HCT116 (cell line): ENCODE measurements around the gene TIMM13. TPM values are rescaled to one million over a fixed set of nuclear protein-coding genes. Genes with fewer than 3 reads are reported as not detected.

ENCODE experiments used
- ATAC-seq: fragments of 200-7000 bp; cut with Tn5 transposase; 2 replicates; pipeline ENCODE4 v1.9.1; 2020; ENCODE audit warnings: mild to moderate bottlenecking, moderate library complexity
- BruUV-seq: library from RNA; stranded (reverse); fragments of 400-500 nt; replicated peaks from 2 replicates; lab custom pipeline; 2021; lab: Mats Ljungman, UMichigan
- CTCF ChIA-PET: fragments of 300-600 bp; sonication (Branson Sonifier 250); formaldehyde crosslinking; loops from one replicate; lab custom pipeline; 2021; ENCODE audit warnings: antibody characterized with exemption; lab: Charles Lee
- POLR2A ChIA-PET: fragments of 300-600, 350-600 bp; sonication (Branson Sonifier 250); formaldehyde crosslinking; loops from one replicate; lab custom pipeline; 2021; ENCODE audit warnings: antibody characterized with exemption; lab: Charles Lee
- RAD21 ChIA-PET, 2 experiments: fragments of 300-600 bp; sonication (Branson Sonifier 250); formaldehyde crosslinking; loops; one replicate each; lab custom pipeline; 2023; ENCODE audit warnings: low total read pairs in 2 of 2; ENCODE audit not compliant: uncharacterized antibody in 2 of 2, unreplicated experiment in 2 of 2, low non-redundant PET in 1 of 2; lab: Charles Lee
- DNase-seq: peaks from one replicate; pipeline ENCODE4 v3.0.0-alpha.2; 2010; ENCODE audit warnings: low read depth, low spot score
- H2AFZ ChIP-seq: fragments of 200-600 bp; shearing (Covaris generic), sonication (generic); 2 replicates; pipeline ENCODE4 v1.6.1; 2017; ENCODE audit warnings: low read depth, mixed run types, mixed read lengths, antibody characterized with exemption, low read length; ENCODE audit not compliant: poor library complexity, severe bottlenecking
- H3K27ac ChIP-seq: 2 replicates; pipeline ENCODE4 v1.5.1; 2012; ENCODE audit warnings: low read depth, low read length
- H3K27me3 ChIP-seq: fragments of 200-600 bp; sonication (generic); 2 replicates; pipeline ENCODE4 v1.6.1; 2016; ENCODE audit warnings: mixed run types, low read length, mixed read lengths; ENCODE audit not compliant: insufficient read depth
- H3K36me3 ChIP-seq, 2 experiments: fragments of 200-500 bp in 1 of 2; fragments of 200-600 bp in 1 of 2; sonication (Bioruptor generic) in 1 of 2; sonication (generic) in 1 of 2; 2 replicates each; pipeline versions ENCODE4 v1.5.1 to v1.6.1; 2014 to 2016; ENCODE audit warnings: low read length in 2 of 2, inconsistent platforms in 1 of 2, mixed read lengths in 1 of 2, mixed run types in 1 of 2; ENCODE audit not compliant: insufficient read depth in 2 of 2, control insufficient read depth in 1 of 2
- H3K4me1 ChIP-seq, 2 experiments: fragments of 200-600 bp in 1 of 2; sonication (generic) in 1 of 2; 2 replicates each; pipeline versions ENCODE4 v1.5.1 to v1.6.1; 2012 to 2017; ENCODE audit warnings: low read length in 2 of 2, inconsistent platforms in 1 of 2, mild to moderate bottlenecking in 1 of 2, mixed read lengths in 1 of 2, mixed run types in 1 of 2, moderate library complexity in 1 of 2; ENCODE audit not compliant: insufficient read depth in 2 of 2, control insufficient read depth in 1 of 2
- H3K4me2 ChIP-seq: fragments of 200-600 bp; sonication (generic); 2 replicates; pipeline ENCODE4 v1.6.1; 2017; ENCODE audit warnings: mixed run types, low read length, mixed read lengths
- H3K4me3 ChIP-seq, 2 experiments: fragments of 200-600 bp in 1 of 2; sonication (generic) in 1 of 2; replicated peaks in 1 of 2; 2 replicates each; pipeline ENCODE4 v1.5.1; 2011 to 2016; ENCODE audit warnings: low read length in 2 of 2, control low read depth in 1 of 2, low read depth in 1 of 2, mild to moderate bottlenecking in 1 of 2, mixed read lengths in 1 of 2, mixed run types in 1 of 2
- H3K79me2 ChIP-seq: fragments of 200-600 bp; sonication (generic); 2 replicates; pipeline ENCODE4 v1.6.1; 2017; ENCODE audit warnings: mild to moderate bottlenecking, mixed run types, low read length, moderate library complexity, mixed read lengths; ENCODE audit not compliant: insufficient read depth
- H3K9ac ChIP-seq: fragments of 200-600 bp; sonication (generic); 2 replicates; pipeline ENCODE4 v1.6.1; 2016; ENCODE audit warnings: low read length, mixed read lengths
- H3K9me2 ChIP-seq: fragments of 200-600 bp; sonication (generic), shearing (Covaris generic); 2 replicates; pipeline ENCODE4 v1.6.1; 2017; ENCODE audit warnings: mixed run types, mild to moderate bottlenecking, moderate library complexity; ENCODE audit not compliant: insufficient read depth
- H3K9me3 ChIP-seq, 2 experiments: fragments of 200-500 bp in 1 of 2; fragments of 200-600 bp in 1 of 2; sonication (Bioruptor generic) in 1 of 2; sonication (generic) in 1 of 2; 2 replicates each; pipeline ENCODE4 v1.6.1; 2014 to 2017; ENCODE audit warnings: low read length in 2 of 2, mixed read lengths in 2 of 2, inconsistent platforms in 1 of 2, low read depth in 1 of 2, mild to moderate bottlenecking in 1 of 2, mixed run types in 1 of 2, moderate library complexity in 1 of 2; ENCODE audit not compliant: control insufficient read depth in 1 of 2, insufficient read depth in 1 of 2
- H4K20me1 ChIP-seq: fragments of 200-600 bp; sonication (generic), shearing (Covaris generic); 2 replicates; pipeline ENCODE4 v1.6.1; 2017; ENCODE audit warnings: mixed run types, mild to moderate bottlenecking, moderate library complexity; ENCODE audit not compliant: insufficient read depth
- EGR1 ChIP-seq: IDR thresholded peaks from 2 replicates; pipeline ENCODE4 v1.6.1; 2012; ENCODE audit warnings: low read depth
- EZH2 ChIP-seq: fragments of 200-600 bp; sonication (generic); IDR thresholded peaks from 2 replicates; pipeline ENCODE4 v1.6.1; 2017; ENCODE audit warnings: antibody characterized with exemption, mixed run types
- FOSL1 ChIP-seq: IDR thresholded peaks from 2 replicates; pipeline ENCODE4 v1.6.1; 2012; ENCODE audit warnings: low read depth
- JUND ChIP-seq: IDR thresholded peaks from 2 replicates; pipeline ENCODE4 v1.6.1; 2012
- POLR2A ChIP-seq: IDR thresholded peaks from 2 replicates; pipeline ENCODE4 v1.7.0; 2011; ENCODE audit warnings: borderline replicate concordance; ENCODE audit not compliant: insufficient read depth, insufficient read length; ENCODE audit errors: extremely low read depth
- SRF ChIP-seq: IDR thresholded peaks from 2 replicates; pipeline ENCODE4 v1.6.1; 2012; ENCODE audit warnings: low read depth
- TCF7L2 ChIP-seq: IDR thresholded peaks from 2 replicates; pipeline ENCODE4 v1.7.0; 2011; ENCODE audit warnings: borderline replicate concordance, inconsistent platforms; ENCODE audit not compliant: insufficient read depth, insufficient read length; ENCODE audit errors: extremely low read depth
- intact Hi-C: fragments of 100-400 bp; cut with micrococcal nuclease; formaldehyde crosslinking; loops from 2 replicates; pipeline ENCODE4 v1.10.0; 2022
- total RNA-seq: library from RNA; stranded (reverse); gene quantifications from one replicate; pipeline ENCODE4 v1.2.1, GENCODE V29; 2021; ENCODE audit not compliant: unreplicated experiment

TIMM13 gene
- total RNA-seq, 1 experiment from 2014 or later, result 151 TPM

DNA sequence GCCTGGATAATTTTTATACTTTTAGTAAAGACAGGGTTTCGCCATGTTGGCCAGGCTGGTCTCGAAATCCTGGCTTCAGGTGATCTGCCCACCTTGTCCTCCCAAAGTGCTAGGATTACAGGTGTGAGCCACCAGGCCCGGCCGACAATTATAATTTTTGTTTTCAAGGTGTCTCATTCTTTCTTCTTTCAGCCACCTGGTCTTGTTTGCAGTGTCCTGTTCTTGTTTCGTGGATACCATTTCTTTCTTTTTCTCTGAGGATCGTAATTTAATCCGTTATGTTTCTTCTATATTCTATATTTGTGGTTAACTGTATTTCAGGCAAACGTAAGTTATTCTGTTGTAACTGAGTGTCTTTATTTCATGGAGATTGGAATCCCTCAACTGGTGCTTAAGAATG lies 15.7 kb downstream of the TIMM13 start (continued):
- TF ChIP-seq EZH2, result no peak
- TF ChIP-seq EGR1, result no peak
- no peak for TF ChIP-seq FOSL1
- TF ChIP-seq JUND, result no peak

DNA sequence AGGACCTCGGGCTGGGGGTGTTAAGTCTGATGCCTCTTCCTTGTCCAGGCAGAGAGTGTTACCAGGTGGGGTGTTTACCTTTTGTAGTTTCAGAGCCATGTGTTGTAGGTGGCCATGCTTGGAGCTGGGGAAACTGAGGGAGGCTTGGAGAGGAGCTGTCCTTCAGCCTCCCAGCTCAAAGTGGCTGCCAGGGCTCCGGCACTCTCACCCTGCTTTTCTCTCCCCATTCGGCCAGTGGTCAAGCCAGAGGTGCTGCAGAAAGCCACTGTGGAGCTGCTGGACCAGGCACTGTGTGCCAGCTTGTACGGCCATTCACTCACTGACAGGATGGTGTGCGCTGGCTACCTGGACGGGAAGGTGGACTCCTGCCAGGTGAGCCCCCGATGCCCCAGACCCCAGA lies 17.4 kb downstream of the TIMM13 start:
- Histone ChIP-seq H3K9me3 (no peaks in the 10 kb centered on the region), H3K27me3 (no peaks in the 10 kb centered on the region), H3K4me2 (no peak overlapping the region), H3K4me3 (no peak overlapping the region), H3K4me1 (no peaks in the 10 kb centered on the region), H3K9me2 (no peaks in the 10 kb centered on the region), H3K9ac (no peak overlapping the region), H3K36me3 (no peaks in the 10 kb centered on the region), H4K20me1 (no peaks in the 10 kb centered on the region), H3K27ac (no peak overlapping the region), H2AFZ (no peak overlapping the region), H3K79me2 (no peaks in the 10 kb centered on the region)
- ChIA-PET POLR2A (no interaction called here), RAD21 (no interaction called here), CTCF (no interaction called here)
- no peak for ATAC-seq
- DNase-seq, result no peak
- intact Hi-C loops, result no loop called here
- TF ChIP-seq JUND, result no peak
- no peak for TF ChIP-seq POLR2A
- no TSS peak for BruUV-seq

DNA sequence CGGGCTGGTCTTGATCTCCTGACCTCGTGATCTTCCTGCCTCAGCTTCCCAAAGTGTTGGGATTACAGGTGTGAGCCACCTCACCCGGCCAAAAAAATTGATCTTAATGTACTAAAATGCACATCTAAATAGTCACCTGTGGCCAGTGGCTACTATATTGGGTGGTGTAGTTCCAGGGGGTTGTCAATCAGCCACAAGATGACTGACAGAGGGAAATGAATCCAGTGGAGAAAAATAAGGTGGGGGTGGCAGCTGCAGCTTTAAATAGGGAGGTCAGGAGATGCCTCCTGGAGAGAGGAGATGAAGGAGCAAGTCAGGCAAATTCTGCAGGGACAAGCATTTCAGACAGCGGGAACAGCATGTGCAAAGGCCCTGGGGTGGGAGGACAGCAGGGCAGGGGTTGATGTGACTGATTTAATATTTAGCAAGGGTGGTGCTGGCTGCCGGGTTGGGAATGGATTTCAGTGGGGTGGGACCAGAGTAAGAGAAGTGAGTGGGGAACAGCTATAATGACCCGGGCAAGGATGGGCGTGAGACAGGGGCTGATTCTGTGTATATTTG lies 18.0 kb downstream of the TIMM13 start:
- DNase-seq (no peak), ATAC-seq (no peak)
- no peak overlapping the region for H3K4me2 ChIP-seq
- H3K27me3 ChIP-seq, result no peaks in the 10 kb centered on the region
- H2AFZ ChIP-seq, result no peak overlapping the region
- H4K20me1 ChIP-seq, result no peaks in the 10 kb centered on the region
- no peaks in the 10 kb centered on the region for H3K9me3 ChIP-seq
- TF ChIP-seq EZH2, result no peak
- no peak for TF ChIP-seq FOSL1
- TF ChIP-seq SRF, result no peak
- no peak for TF ChIP-seq TCF7L2
- no peak for TF ChIP-seq POLR2A
- intact Hi-C loops, result no loop called here
- RAD21 ChIA-PET, result no interaction called here
- no peaks in the 10 kb centered on the region for H3K4me1 ChIP-seq
- no peak overlapping the region for H3K27ac ChIP-seq
- no peaks in the 10 kb centered on the region for H3K36me3 ChIP-seq
- no peak overlapping the region for H3K4me3 ChIP-seq
- no peaks in the 10 kb centered on the region for H3K79me2 ChIP-seq
- POLR2A ChIA-PET, result no interaction called here
- H3K9me2 ChIP-seq, result no peaks in the 10 kb centered on the region
- CTCF ChIA-PET, result no interaction called here
- BruUV-seq, result no TSS peak
- no peak overlapping the region for H3K9ac ChIP-seq
